ENCODE results near the gene DCTN2.
"Not testable (repeated sequence)": the region's sequence is repeated elsewhere in the genome, so short reads cannot be mapped to it uniquely, and the experiment has no call there.

The DCTN2 gene

GRCh38 chr12:57546438-57547287 is at the start of gene DCTN2:
Gene DCTN2 (minus strand): TSS chr12:57547192. CDS start chr12:57547063, 129 bp downstream.
- DNase-seq = no peak

GRCh38 chr12:57593187-57593586 is 46.2 kb upstream of the DCTN2 start:
- no peak for DNase-seq

GRCh38 chr12:57592551-57593165 is 45.7 kb upstream of the DCTN2 start:
- DNase-seq = no peak

GRCh38 chr12:57591782-57592325 is 44.9 kb upstream of the DCTN2 start:
- no peak for DNase-seq

- DNase-seq = peak; percentile 36
Observed at GRCh38 chr12:57590864-57591781, 44.1 kb upstream of the DCTN2 start, which contains the start of gene PIP4K2C. Gene PIP4K2C (plus strand): TSS chr12:57591192. CDS start chr12:57591290, 98 bp downstream.

GRCh38 chr12:57590479-57590863 is 43.5 kb upstream of the DCTN2 start:
- no peak for DNase-seq

GRCh38 chr12:57588951-57589610 is 42.1 kb upstream of the DCTN2 start:
- DNase-seq = not testable (repeated sequence)

- DNase-seq = no peak
Observed at GRCh38 chr12:57586832-57587429, 39.9 kb upstream of the DCTN2 start.

- DNase-seq = no peak
Observed at GRCh38 chr12:57586128-57586527, 39.1 kb upstream of the DCTN2 start.

- no peak for DNase-seq
Observed at GRCh38 chr12:57585156-57585555, 38.2 kb upstream of the DCTN2 start.

- DNase-seq = no peak
Observed at GRCh38 chr12:57584690-57585089, 37.7 kb upstream of the DCTN2 start.

GRCh38 chr12:57584050-57584449 is 37.1 kb upstream of the DCTN2 start:
- DNase-seq = no peak

- no peak for DNase-seq
Observed at GRCh38 chr12:57583008-57583831, 36.2 kb upstream of the DCTN2 start.

GRCh38 chr12:57582440-57582839 is 35.4 kb upstream of the DCTN2 start:
- no peak for DNase-seq

- no peak for DNase-seq
Observed at GRCh38 chr12:57581802-57582201, 34.8 kb upstream of the DCTN2 start.

- DNase-seq = no peak
Observed at GRCh38 chr12:57580466-57580795, 33.4 kb upstream of the DCTN2 start.

GRCh38 chr12:57579677-57580465 is 32.9 kb upstream of the DCTN2 start:
- DNase-seq = no peak

- no peak for DNase-seq
Observed at GRCh38 chr12:57579011-57579410, 32.0 kb upstream of the DCTN2 start.

GRCh38 chr12:57577981-57578758 is 31.2 kb upstream of the DCTN2 start:
- DNase-seq = no peak
